Measurements from ENCODE around the gene TUBA1C. TPM values are rescaled to one million over a fixed set of nuclear protein-coding genes. Genes with fewer than 3 reads are reported as not detected.
"Not testable (repeated sequence)": the region's sequence is repeated elsewhere in the genome, so short reads cannot be mapped to it uniquely, and the experiment has no call there.

The TUBA1C gene
- polyA plus RNA-seq, 1 of the 3 experiments (the other 2 are of a cell fraction), result 3.3 TPM

GRCh38 chr12:49282740-49283375 is 18.0 kb downstream of the TUBA1C start:
- CTCF ChIA-PET, result interaction anchor here (1.4 to 29.6 kb wide), 3 partner anchors 10 to 231 kb away, joined by 3 to 658 read pairs (median 9); partner anchors contain the start of gene C1QL4
- H3K9me2 ChIP-seq; DNase-seq; H3K9me3 ChIP-seq; H3K27ac ChIP-seq (ENCODE audit: low read depth in 2 of 2, low read length in 1 of 2); H3K9ac ChIP-seq; POLR2A ChIA-PET; H3F3A ChIP-seq (replicated peaks; ENCODE audit: insufficient read depth); H4K20me1 ChIP-seq (ENCODE audit: insufficient read depth); H3K36me3 ChIP-seq (replicated peaks in 1 of 2; ENCODE audit: control insufficient read depth in 1 of 2, insufficient read depth in 2 of 2, low read length in 1 of 2); H3K4me3 ChIP-seq (ENCODE audit: low read depth in 2 of 2, low read length in 1 of 2); H3K79me2 ChIP-seq (ENCODE audit: insufficient read depth); H3K27me3 ChIP-seq (ENCODE audit: insufficient read depth); H3K4me2 ChIP-seq: not testable (repeated sequence)
- Histone ChIP-seq H2AFZ (ENCODE audit: low read depth) (peak overlapping the region; percentile 79; the same call in 1 of the 2 replicates), H3K4me1 (ENCODE audit: control insufficient read depth in 1 of 2, insufficient read depth in 2 of 2, low read depth in 1 of 2, low read length in 1 of 2) (peaks cover 0 to 10% of the 10 kb centered on the region in 2 experiments; a peak in 1 of 4 replicates)
- 76% methylated on average over 3 of the region's 6 CpGs for WGBS (ENCODE audit: low lambda C conversion rate)

GRCh38 chr12:49283541-49284429 is 18.9 kb downstream of the TUBA1C start:
- POLR2A ChIA-PET, result no interaction called here
- 93% methylated on average over 23 of the region's 25 CpGs for WGBS (ENCODE audit: low lambda C conversion rate)
- CTCF ChIA-PET, result interaction anchor here (0.9 to 29.6 kb wide), 5 partner anchors 9 to 220 kb away, joined by 3 to 658 read pairs (median 9); partner anchors contain the start of genes C1QL4 and DNAJC22
- Histone ChIP-seq H3K9me2 (no peaks in the 10 kb centered on the region), H3K27ac (ENCODE audit: low read depth in 2 of 2, low read length in 1 of 2) (no peak overlapping the region), H4K20me1 (ENCODE audit: insufficient read depth) (no peaks in the 10 kb centered on the region), H3K4me3 (ENCODE audit: low read depth in 2 of 2, low read length in 1 of 2) (no peak overlapping the region), H3K9me3 (no peaks in the 10 kb centered on the region), H2AFZ (ENCODE audit: low read depth) (no peak overlapping the region), H3K79me2 (ENCODE audit: insufficient read depth) (no peaks in the 10 kb centered on the region), H3K27me3 (ENCODE audit: insufficient read depth) (no peaks in the 10 kb centered on the region), H3K36me3 (replicated peaks in 1 of 2; ENCODE audit: control insufficient read depth in 1 of 2, insufficient read depth in 2 of 2, low read length in 1 of 2) (no peaks in the 10 kb centered on the region), H3K4me2 (no peak overlapping the region), H3K9ac (no peak overlapping the region), H3F3A (replicated peaks; ENCODE audit: insufficient read depth) (no peaks in the 10 kb centered on the region), H3K4me1 (ENCODE audit: control insufficient read depth in 1 of 2, insufficient read depth in 2 of 2, low read depth in 1 of 2, low read length in 1 of 2) (peaks cover 0 to 10% of the 10 kb centered on the region in 2 experiments; a peak in 1 of 4 replicates)
- DNase-seq, result peak; percentile 34
- TF ChIP-seq EZH2phosphoT487 (IDR thresholded peaks at IDR 0.05; ENCODE audit: borderline replicate concordance, low read depth) (no peak), MXI1 (IDR thresholded peaks at IDR 0.05; ENCODE audit: low read depth, low read length) (0 out of 2 replicates have a peak, but pooled peaks have one; percentile 13), RCOR1 (IDR thresholded peaks at IDR 0.05; ENCODE audit: low read length) (no peak), USF2 (IDR thresholded peaks at IDR 0.05; ENCODE audit: borderline replicate concordance, low read depth, low read length) (no peak), RFX5 (IDR thresholded peaks at IDR 0.05; ENCODE audit: low read length) (no peak), GABPA (IDR thresholded peaks at IDR 0.05; ENCODE audit: low read depth) (no peak), CHD2 (IDR thresholded peaks at IDR 0.05; ENCODE audit: low read length, partially characterized antibody) (no peak), REST (IDR thresholded peaks at IDR 0.05; ENCODE audit: low read depth, low read length) (no peak), FOXM1 (IDR thresholded peaks at IDR 0.05; ENCODE audit: low read depth) (no peak), CTCF (IDR thresholded peaks at IDR 0.05) (peak; percentile 29; the same call in 1 of the 2 replicates)

Data from SK-N-SH (cell line).